Kidney epithelial cell (primary cell): ENCODE data around the gene CCDC9. TPM values are rescaled to one million over a fixed set of nuclear protein-coding genes. Genes with fewer than 3 reads are reported as not detected.

ENCODE experiments used
- DNase-seq: peaks from one replicate; pipeline ENCODE4 v3.0.0-alpha.2; 2010; ENCODE audit warnings: low read depth
- H3K27me3 ChIP-seq: 2 replicates; pipeline ENCODE4 v1.6.0; 2011; ENCODE audit warnings: low read length; ENCODE audit not compliant: control insufficient read depth, insufficient read depth
- H3K36me3 ChIP-seq: 2 replicates; pipeline ENCODE4 v1.5.1; 2011; ENCODE audit warnings: low read length; ENCODE audit not compliant: control insufficient read depth, insufficient read depth
- H3K4me3 ChIP-seq: 2 replicates; pipeline ENCODE4 v1.5.1; 2011; ENCODE audit warnings: low read depth, mild to moderate bottlenecking, control low read depth, low read length
- CTCF ChIP-seq: IDR thresholded peaks from 2 replicates; pipeline ENCODE4 v1.5.1; 2011; ENCODE audit warnings: mild to moderate bottlenecking, moderate library complexity, low read length, control low read depth, inconsistent platforms; ENCODE audit not compliant: insufficient read depth, poor library complexity, severe bottlenecking
- total RNA-seq: library from RNA; depleted of rRNA; stranded (reverse); fragments of >200 nt; gene quantifications from 2 replicates; pipeline ENCODE4 v1.2.3, GENCODE V29; 2015

The CCDC9 gene
- total RNA-seq, 1 donor from 2014 or later = 13.8 TPM

- H3K27me3 ChIP-seq = no peaks in the 10 kb centered on the region
- no peak overlapping the region for H3K4me3 ChIP-seq
- TF ChIP-seq CTCF = no peak
- DNase-seq = no peak
- H3K36me3 ChIP-seq = no peaks in the 10 kb centered on the region
These were observed 47.6 kb downstream of the CCDC9 start for GRCh38 chr19:47303966-47304365.

- no peak for DNase-seq
- H3K36me3 ChIP-seq = no peaks in the 10 kb centered on the region
- no peak overlapping the region for H3K4me3 ChIP-seq
- TF ChIP-seq CTCF = peak; percentile 98
- peaks cover 4% of the 10 kb centered on the region for H3K27me3 ChIP-seq
These were observed 49.0 kb downstream of the CCDC9 start for GRCh38 chr19:47305309-47305751.

GRCh38 chr19:47306303-47306702 is 50.0 kb downstream of the CCDC9 start:
- Histone ChIP-seq H3K27me3 (peaks cover 4% of the 10 kb centered on the region), H3K4me3 (no peak overlapping the region), H3K36me3 (no peaks in the 10 kb centered on the region)
- no peak for DNase-seq
- no peak for TF ChIP-seq CTCF

- DNase-seq = no peak
- peaks cover 4% of the 10 kb centered on the region for H3K27me3 ChIP-seq
- no peak overlapping the region for H3K4me3 ChIP-seq
- no peak for TF ChIP-seq CTCF
- H3K36me3 ChIP-seq = no peaks in the 10 kb centered on the region
These were observed 52.7 kb downstream of the CCDC9 start for GRCh38 chr19:47309038-47309437.

GRCh38 chr19:47309608-47310007 is 53.3 kb downstream of the CCDC9 start, which contains the start of gene C5AR1:
TSS of gene C5AR1 (plus strand) at chr19:47309861. CDS start at chr19:47309896, 35 bp downstream.
- TF ChIP-seq CTCF = no peak

GRCh38 chr19:47310323-47310722 is 54.0 kb downstream of the CCDC9 start:
- H3K36me3 ChIP-seq = no peaks in the 10 kb centered on the region
- no peak overlapping the region for H3K4me3 ChIP-seq
- DNase-seq = no peak
- H3K27me3 ChIP-seq = peaks cover 4% of the 10 kb centered on the region
- no peak for TF ChIP-seq CTCF

More at GRCh38 chr19:47309608-47310007, 53.3 kb downstream of the CCDC9 start, which contains the start of gene C5AR1:
- Histone ChIP-seq H3K27me3 (peaks cover 4% of the 10 kb centered on the region), H3K36me3 (no peaks in the 10 kb centered on the region), H3K4me3 (no peak within 1 kb of the TSS)
- no peak for DNase-seq
